HG03442 (cell line): Measurements from ENCODE around the gene CALM3.
"Not testable (repeated sequence)": the region's sequence is repeated elsewhere in the genome, so short reads cannot be mapped to it uniquely, and the experiment has no call there.

ENCODE experiments used
- ATAC-seq: cut with Tn5 transposase; IDR thresholded peaks from one replicate; pipeline ENCODE4 v1.9.1; 2021; ENCODE audit warnings: mild to moderate bottlenecking, moderate library complexity; ENCODE audit not compliant: unreplicated experiment

The CALM3 gene

GRCh38 chr19:46614114-46614722, 13.1 kb downstream of the CALM3 start:
- no peak for ATAC-seq

- no peak for ATAC-seq
Observed at GRCh38 chr19:46615966-46616365, 14.8 kb downstream of the CALM3 start.

- no peak for ATAC-seq
Observed at GRCh38 chr19:46616631-46617322, 15.6 kb downstream of the CALM3 start.

- no peak for ATAC-seq
Observed at GRCh38 chr19:46617601-46618000, 16.5 kb downstream of the CALM3 start.

- ATAC-seq = no peak
Observed at GRCh38 chr19:46618670-46619231, 17.6 kb downstream of the CALM3 start.

GRCh38 chr19:46620267-46620666, 19.1 kb downstream of the CALM3 start:
- ATAC-seq = no peak

GRCh38 chr19:46620716-46621115, 19.6 kb downstream of the CALM3 start:
- no peak for ATAC-seq

GRCh38 chr19:46621191-46622117, 20.3 kb downstream of the CALM3 start:
- ATAC-seq = no peak

GRCh38 chr19:46622118-46622446, 21.0 kb downstream of the CALM3 start:
- no peak for ATAC-seq

- no peak for ATAC-seq
Observed at GRCh38 chr19:46623915-46624502, 22.9 kb downstream of the CALM3 start.

GRCh38 chr19:46624958-46625661, 24.0 kb downstream of the CALM3 start, which contains the start of gene PTGIR:
Gene PTGIR, minus strand, starts transcription at chr19:46625089. Its CDS starts 864 bp downstream, at chr19:46624225.
- no peak for ATAC-seq

GRCh38 chr19:46625731-46626130, 24.6 kb downstream of the CALM3 start:
- no peak for ATAC-seq

GRCh38 chr19:46626446-46626845, 25.3 kb downstream of the CALM3 start:
- no peak for ATAC-seq

- not testable (repeated sequence) for ATAC-seq
Observed at GRCh38 chr19:46628970-46629369, 27.8 kb downstream of the CALM3 start.

- no peak for ATAC-seq
Observed at GRCh38 chr19:46629546-46630025, 28.5 kb downstream of the CALM3 start.

GRCh38 chr19:46630586-46631205, 29.6 kb downstream of the CALM3 start:
- ATAC-seq = no peak

GRCh38 chr19:46631481-46631880, 30.4 kb downstream of the CALM3 start:
- ATAC-seq = no peak

- ATAC-seq = no peak
Observed at GRCh38 chr19:46633130-46633529, 32.0 kb downstream of the CALM3 start.

GRCh38 chr19:46634045-46634655, 33.0 kb downstream of the CALM3 start:
- ATAC-seq = peak; percentile 49
